ENCODE data around the gene TRIM67. TPM values are rescaled to one million over a fixed set of nuclear protein-coding genes. Genes with fewer than 3 reads are reported as not detected.

TRIM67 gene
- total RNA-seq, 1 experiment from 2014 or later, result not detected

- TF ChIP-seq CTCF (IDR thresholded peaks at IDR 0.05), result no peak
- TF ChIP-seq ZMAT4 (CRISPR knock-in tag; IDR thresholded peaks at IDR 0.05), result no peak
These were observed 41.6 kb downstream of the TRIM67 start (continued) for GRCh38 chr1:231203259-231204057.

GRCh38 chr1:231206856-231207255 lies 45.0 kb downstream of the TRIM67 start:
- H3K4me3 Mint-ChIP-seq, result no peak overlapping the region
- no peaks in the 10 kb centered on the region for H3K9me3 Mint-ChIP-seq
- POLR2A ChIA-PET, result no interaction called here
- peaks cover 89% of the 10 kb centered on the region for H3K27me3 Mint-ChIP-seq (ENCODE audit: low read depth)
- ATAC-seq (no peak), DNase-seq (ENCODE audit: low spot score) (no peak)
- peaks cover 4% of the 10 kb centered on the region for H3K4me1 Mint-ChIP-seq
- H3K36me3 Mint-ChIP-seq, result no peaks in the 10 kb centered on the region
- TF ChIP-seq ERG (CRISPR knock-in tag; IDR thresholded peaks at IDR 0.05) (no peak), E2F1 (CRISPR knock-in tag; IDR thresholded peaks at IDR 0.05) (no peak), HMGA2 (CRISPR knock-in tag; IDR thresholded peaks at IDR 0.05) (no peak)
- H3K27ac Mint-ChIP-seq, result no peak overlapping the region
- CTCF ChIA-PET, result interaction anchor here (0.8 to 1.2 kb wide), 3 partner anchors 36 to 190 kb away, joined by 3 to 4 read pairs (median 4); no protein-coding TSS in a partner anchor

- DNase-seq (ENCODE audit: low spot score), result no peak
- CTCF ChIA-PET, result interaction anchor here (0.7 to 1.2 kb wide), 5 partner anchors 36 to 516 kb away, joined by 3 to 4 read pairs (median 4); no protein-coding TSS in a partner anchor
- Mint-ChIP-seq H3K4me1 (peaks cover 9% of the 10 kb centered on the region), H3K27ac (no peak overlapping the region), H3K9me3 (no peaks in the 10 kb centered on the region), H3K27me3 (ENCODE audit: low read depth) (peaks cover 89% of the 10 kb centered on the region), H3K4me3 (no peak overlapping the region), H3K36me3 (no peaks in the 10 kb centered on the region)
- TF ChIP-seq NR3C1 (CRISPR knock-in tag; conservative IDR thresholded peaks at IDR 0.05; ENCODE audit: low read depth), result no peak
- no peak for TF ChIP-seq HMGA2 (CRISPR knock-in tag; IDR thresholded peaks at IDR 0.05)
- no peak for TF ChIP-seq FOXP4 (CRISPR knock-in tag; IDR thresholded peaks at IDR 0.05)
- TF ChIP-seq STAT6 (CRISPR knock-in tag; conservative IDR thresholded peaks at IDR 0.05; ENCODE audit: low read depth), result no peak
- no peak for TF ChIP-seq FOXK1 (CRISPR knock-in tag; IDR thresholded peaks at IDR 0.05)
- no peak for TF ChIP-seq PRRX2 (CRISPR knock-in tag; IDR thresholded peaks at IDR 0.05)
- TF ChIP-seq ATF2 (CRISPR knock-in tag; IDR thresholded peaks at IDR 0.05; ENCODE audit: borderline replicate concordance, low read depth), result no peak
- no peak for TF ChIP-seq TP53 (CRISPR knock-in tag; IDR thresholded peaks at IDR 0.05)
- TF ChIP-seq MLX (CRISPR knock-in tag; IDR thresholded peaks at IDR 0.05), result no peak
- TF ChIP-seq ATF3 (CRISPR knock-in tag; conservative IDR thresholded peaks at IDR 0.05), result no peak
- no peak for TF ChIP-seq HMGXB4 (CRISPR knock-in tag; IDR thresholded peaks at IDR 0.05)
- TF ChIP-seq TEAD4 (CRISPR knock-in tag; IDR thresholded peaks at IDR 0.05), result no peak
- no peak for TF ChIP-seq OVOL2 (CRISPR knock-in tag; IDR thresholded peaks at IDR 0.05; ENCODE audit: borderline replicate concordance)
- POLR2A ChIA-PET, result interaction anchor here (0.6 kb wide), 1 partner anchor 11 kb away, joined by 3 read pairs; no protein-coding TSS in a partner anchor
- ATAC-seq, result no peak
These were observed 45.6 kb downstream of the TRIM67 start for GRCh38 chr1:231207437-231207836.
